H54 (cell line): ENCODE results near the gene ADRA1B.
"Not testable (repeated sequence)": the region's sequence is repeated elsewhere in the genome, so short reads cannot be mapped to it uniquely, and the experiment has no call there.

ENCODE experiments used
- DNase-seq: peaks from one replicate; pipeline ENCODE4 v3.0.0; 2011; ENCODE audit warnings: low spot score, mixed read lengths; ENCODE audit not compliant: insufficient read length
- FAIRE-seq: peaks from 3 replicates; lab custom pipeline; 2011; peaks lifted over from hg19 to GRCh38; lab: Jason Lieb, UNC
- POLR2A ChIP-seq: IDR thresholded peaks from 2 replicates; pipeline ENCODE4 v1.6.1; 2011; ENCODE audit warnings: low read depth, mild to moderate bottlenecking, low read length

The ADRA1B gene

DNA sequence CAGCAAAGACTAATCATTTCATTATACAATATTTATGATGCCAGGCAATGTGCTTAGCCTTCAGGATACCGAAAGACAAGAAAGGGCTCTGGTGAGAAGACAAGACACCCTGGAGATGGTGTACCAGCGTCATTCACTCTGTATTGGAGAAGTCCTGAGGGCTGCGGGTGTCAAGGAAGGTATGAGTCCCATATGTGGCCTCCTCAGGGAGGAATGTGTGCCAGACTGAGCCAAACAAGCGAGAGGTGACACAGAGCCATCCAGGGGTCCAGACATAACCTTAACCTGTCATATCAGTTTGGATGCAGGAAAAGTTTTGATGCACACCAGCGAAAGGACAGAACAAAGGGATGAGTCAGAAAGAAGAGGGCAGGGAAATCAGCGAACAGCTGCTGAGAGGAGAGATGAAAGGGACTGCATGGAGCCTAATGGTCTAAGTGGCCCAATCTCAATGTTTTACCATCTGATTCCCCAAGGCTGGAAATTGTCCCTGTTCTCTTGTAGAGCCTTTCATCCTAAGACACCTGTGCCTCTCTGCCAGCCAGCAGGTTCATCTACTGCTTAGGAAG lies 38.9 kb downstream of the ADRA1B start:
- TF ChIP-seq POLR2A, result no peak
- DNase-seq (no peak), FAIRE-seq (no peak)

DNA sequence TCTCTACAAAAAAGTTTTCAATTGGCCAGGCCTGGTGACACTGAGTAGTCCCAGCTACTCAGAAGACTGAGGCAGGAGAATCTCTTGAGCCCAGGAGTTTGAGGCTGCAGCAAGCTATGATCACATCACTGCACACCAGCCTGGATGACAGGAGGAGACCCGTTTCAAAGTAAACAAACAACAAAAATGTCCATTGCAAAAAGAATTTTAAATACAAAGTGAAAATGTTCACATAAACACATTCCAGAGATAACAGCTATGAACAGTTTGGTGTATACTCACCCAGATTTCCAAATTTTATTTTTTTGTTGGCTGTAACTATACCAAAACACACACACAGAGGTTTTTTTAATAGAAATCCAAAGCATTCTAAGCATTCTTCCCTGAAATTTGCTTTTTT lies 39.8 kb downstream of the ADRA1B start:
- FAIRE-seq (no peak), DNase-seq (no peak)
- no peak for TF ChIP-seq POLR2A

DNA sequence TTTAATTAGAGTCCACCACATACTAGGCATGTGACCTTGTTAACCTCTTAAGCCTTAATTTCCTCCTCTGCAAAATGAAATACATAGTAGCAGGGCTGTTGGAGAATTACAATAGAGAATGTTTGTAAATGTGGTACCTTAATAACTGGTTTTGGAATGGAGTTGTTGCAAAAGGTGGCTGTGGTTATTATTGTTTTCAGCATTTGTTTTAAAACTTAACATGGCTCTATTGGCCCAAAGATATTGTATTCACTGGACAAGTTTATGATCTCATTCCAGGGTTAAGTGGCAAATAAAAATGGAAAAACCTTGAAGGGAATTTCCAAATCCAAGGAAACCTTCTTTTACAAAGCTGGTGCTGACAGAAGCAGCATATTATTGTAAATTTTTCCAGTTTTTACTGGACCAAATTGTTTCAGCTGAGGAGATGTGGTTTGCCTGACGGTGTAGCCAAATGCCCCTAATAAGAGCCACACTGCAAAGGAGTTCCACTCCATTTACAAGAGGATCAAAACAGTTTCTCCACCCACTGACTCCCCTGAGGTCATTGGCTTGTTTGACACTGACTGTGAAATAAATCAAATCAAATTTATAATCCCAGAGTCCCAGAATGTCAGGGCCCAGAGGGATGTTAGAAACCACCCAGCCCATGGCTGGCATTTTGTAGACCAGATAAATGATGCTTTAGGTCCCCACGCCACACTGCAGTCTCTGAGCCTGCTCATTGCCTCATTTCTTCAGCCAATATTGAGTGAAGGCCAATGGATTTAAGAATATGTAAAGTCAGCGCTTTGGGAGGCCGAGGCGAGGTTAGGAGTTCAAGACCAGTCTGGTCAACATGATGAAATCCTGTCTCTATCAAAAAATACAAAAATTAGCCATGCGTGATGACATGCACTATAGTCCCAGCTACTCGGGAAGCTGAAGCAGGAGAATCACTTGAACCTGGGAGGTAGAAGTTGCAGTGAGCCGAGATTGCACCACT lies 45.2 kb downstream of the ADRA1B start:
- FAIRE-seq, result no peak
- no peak for DNase-seq
- TF ChIP-seq POLR2A, result no peak

- no peak for FAIRE-seq
- no peak for DNase-seq
- no peak for TF ChIP-seq POLR2A
Observed at GRCh38 chr5:159962214-159962613, 45.9 kb downstream of the ADRA1B start.

DNA sequence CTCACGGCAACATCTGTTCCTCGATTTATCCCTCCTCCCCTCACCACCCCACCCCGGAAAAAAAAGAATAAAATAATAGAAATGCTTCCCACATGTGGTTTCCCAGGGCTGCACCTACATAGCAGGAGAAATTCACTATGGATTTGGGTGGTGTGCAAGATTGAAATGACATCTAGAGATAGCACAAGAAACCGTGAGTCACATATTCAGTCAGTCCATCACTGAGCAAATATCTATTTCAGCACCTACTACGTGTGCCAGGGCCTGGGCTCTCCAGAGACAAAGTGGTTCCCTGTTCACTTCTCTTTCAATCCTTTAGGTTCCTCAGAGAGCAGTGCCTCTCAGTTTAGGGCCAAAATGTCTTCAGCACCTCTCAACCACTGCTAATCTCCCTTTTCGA lies 47.7 kb downstream of the ADRA1B start:
- no peak for FAIRE-seq
- no peak for TF ChIP-seq POLR2A
- no peak for DNase-seq

DNA sequence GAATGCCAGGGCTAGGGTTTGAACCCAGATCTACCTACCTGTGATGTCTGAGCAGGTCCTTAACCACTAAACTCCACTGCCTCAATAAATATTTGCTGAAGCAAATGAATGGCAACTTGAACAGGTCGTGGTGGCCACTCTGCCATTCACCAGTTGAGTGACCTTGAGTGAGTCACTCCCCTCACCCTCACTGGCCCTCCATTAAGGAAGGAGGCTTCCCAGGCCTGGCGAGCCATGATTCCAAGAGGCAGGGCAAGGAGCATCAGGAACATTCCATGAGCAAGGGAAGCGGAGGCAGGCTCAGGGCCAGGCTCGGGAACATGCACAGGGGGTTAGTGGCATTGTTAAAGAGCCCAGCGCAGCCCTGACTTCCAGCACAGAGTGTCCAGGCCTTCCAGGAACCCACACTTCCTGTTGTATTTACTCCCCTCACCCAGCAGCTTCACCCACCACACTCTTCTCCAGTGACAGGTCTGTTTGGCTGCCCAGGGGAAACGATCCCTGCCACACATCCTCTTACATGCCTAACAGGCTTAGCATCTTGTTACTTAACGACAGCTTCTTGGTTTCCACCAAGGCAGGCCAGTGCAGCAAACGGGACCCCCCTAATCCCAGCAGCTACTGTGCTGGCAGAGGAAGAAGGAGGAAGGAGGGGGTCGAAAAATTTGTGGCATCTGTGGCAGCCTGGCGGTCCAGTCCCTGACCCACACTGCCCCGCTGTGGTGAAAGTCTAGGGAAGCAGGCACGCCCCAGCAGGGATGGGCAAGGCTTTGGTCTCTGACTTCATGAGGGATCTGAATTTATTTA lies 49.0 kb downstream of the ADRA1B start:
- no peak for TF ChIP-seq POLR2A
- DNase-seq, result no peak
- FAIRE-seq, result no peak

GRCh38 chr5:159965838-159966128 lies 49.5 kb downstream of the ADRA1B start:
- not testable (repeated sequence) for DNase-seq, FAIRE-seq

- no peak for FAIRE-seq
- no peak for DNase-seq
- TF ChIP-seq POLR2A, result no peak
Observed at GRCh38 chr5:159969966-159970365, 53.7 kb downstream of the ADRA1B start.

DNA sequence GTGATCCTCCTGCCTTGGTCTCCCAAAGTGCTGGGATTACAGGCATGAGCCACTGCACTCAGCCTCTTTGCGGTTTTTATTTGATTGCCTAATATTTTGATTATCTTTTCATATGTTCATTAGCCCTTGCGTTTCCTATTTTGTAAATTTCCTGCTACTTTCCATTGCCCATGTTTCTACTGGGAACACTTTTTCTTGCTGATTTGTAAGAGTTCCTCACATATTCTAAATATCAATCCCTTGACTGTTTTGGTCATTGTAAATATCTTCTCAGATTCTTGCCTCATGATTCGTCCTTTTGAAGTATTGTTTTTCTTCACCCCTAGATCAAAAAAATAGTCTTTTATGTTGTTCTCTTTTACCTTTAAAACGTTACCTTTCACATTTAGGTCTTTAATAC lies 54.8 kb downstream of the ADRA1B start:
- FAIRE-seq, result no peak
- TF ChIP-seq POLR2A, result no peak
- DNase-seq, result no peak

GRCh38 chr5:159971514-159971913 lies 55.2 kb downstream of the ADRA1B start:
- DNase-seq (no peak), FAIRE-seq (no peak)
- no peak for TF ChIP-seq POLR2A

- FAIRE-seq, result no peak
- no peak for DNase-seq
Observed at GRCh38 chr5:159971931-159972461, 55.7 kb downstream of the ADRA1B start.

GRCh38 chr5:159972538-159973362 lies 56.5 kb downstream of the ADRA1B start:
- FAIRE-seq, result no peak
- DNase-seq, result no peak
- TF ChIP-seq POLR2A, result no peak

More at GRCh38 chr5:159971931-159972461, 55.7 kb downstream of the ADRA1B start:
- TF ChIP-seq POLR2A, result no peak

DNA sequence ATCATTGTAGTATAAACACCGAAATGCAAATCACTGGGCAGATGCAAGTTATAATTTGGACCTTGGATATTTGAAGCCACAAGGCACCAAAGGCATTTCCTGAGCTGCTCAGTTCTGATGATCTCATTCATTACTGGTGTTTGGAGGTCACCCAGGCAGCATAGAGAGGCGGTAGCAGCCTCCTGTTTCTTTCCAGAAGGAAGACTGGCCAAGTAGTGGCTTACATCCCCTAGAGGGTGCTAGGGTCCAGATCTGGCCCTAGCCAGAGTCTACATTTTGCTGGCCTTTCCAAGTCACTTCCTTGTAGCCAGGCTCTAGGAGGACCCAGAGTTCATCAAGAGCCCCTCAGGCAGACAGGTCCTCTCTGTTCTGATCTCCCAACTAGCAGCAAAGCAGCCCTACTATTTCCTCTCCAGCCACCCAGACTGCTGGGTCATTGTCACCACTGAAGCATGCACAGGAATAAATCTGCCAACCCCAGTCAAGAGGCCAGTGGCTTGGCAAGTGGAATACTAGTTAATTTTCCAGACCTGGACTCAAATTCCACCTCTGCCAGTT lies 59.3 kb downstream of the ADRA1B start:
- FAIRE-seq (peak; percentile 55), DNase-seq (peak; percentile 96)
- no peak for TF ChIP-seq POLR2A
